Subcutaneous adipose tissue (tissue), 4 donors: ENCODE measurements around the gene SNED1. TPM values are rescaled to one million over a fixed set of nuclear protein-coding genes. Genes with fewer than 3 reads are reported as not detected.

Experiments
- CTCF ChIP-seq: fragments of 450-650 bp; IDR thresholded peaks from one replicate; pipeline ENCODE4 v1.5.1; 2016; ENCODE audit warnings: low read depth, mild to moderate bottlenecking, control low read depth, antibody characterized with exemption, moderate library complexity
- total RNA-seq, 4 donors: library from RNA; depleted of rRNA; stranded (reverse); fragments of >200 nt; gene quantifications; one replicate each; pipeline ENCODE4 v1.1.0, GENCODE V29; 2016

Gene SNED1
- total RNA-seq, 4 donors from 2014 or later: 34.9 to 83.3 (median 39.7) TPM

- TF ChIP-seq CTCF: no peak
Observed at GRCh38 chr2:241008711-241009121, 10.3 kb downstream of the SNED1 start.

GRCh38 chr2:241009191-241009590 lies 10.8 kb downstream of the SNED1 start:
- TF ChIP-seq CTCF: no peak

- TF ChIP-seq CTCF: no peak
Observed at GRCh38 chr2:241009601-241010530, 11.4 kb downstream of the SNED1 start.

GRCh38 chr2:241010531-241011295 lies 12.3 kb downstream of the SNED1 start:
- no peak for TF ChIP-seq CTCF

- no peak for TF ChIP-seq CTCF
Observed at GRCh38 chr2:241011296-241011600, 12.8 kb downstream of the SNED1 start.

- TF ChIP-seq CTCF: no peak
Observed at GRCh38 chr2:241011751-241012510, 13.5 kb downstream of the SNED1 start.
